Left lung (tissue), 10 donors: ENCODE measurements around the gene SPRED1. TPM values are rescaled to one million over a fixed set of nuclear protein-coding genes. Genes with fewer than 3 reads are reported as not detected.

ENCODE experiments used
- ATAC-seq: fragments of 200-7000 bp; cut with Tn5 transposase; one replicate; pipeline ENCODE4 v1.9.1; 2020; ENCODE audit warnings: moderate library complexity
- DNase-seq, 4 donors: peaks; one replicate each; pipeline ENCODE4 v3.0.0-alpha.2; 2013 to 2020
- H3K27ac ChIP-seq, 2 donors: fragments of 200-600 bp; sonication (generic) in 1 of 2; one replicate each; pipeline versions ENCODE4 v1.5.0 to v1.8.0; 2020 to 2021
- H3K27me3 ChIP-seq, 2 donors: fragments of 200-600 bp; sonication (generic) in 1 of 2; one replicate each; pipeline versions ENCODE4 v1.5.0 to v1.8.0; 2020 to 2021
- H3K36me3 ChIP-seq, 2 donors: fragments of 200-600 bp; sonication (generic) in 1 of 2; one replicate each; pipeline versions ENCODE4 v1.5.0 to v1.8.0; 2020 to 2021
- H3K4me1 ChIP-seq, 2 donors: fragments of 200-600 bp; one replicate each; pipeline ENCODE4 v1.8.0; 2021
- H3K4me3 ChIP-seq, 2 donors: fragments of 200-600 bp; sonication (generic) in 1 of 2; one replicate each; pipeline versions ENCODE4 v1.5.0 to v1.8.0; 2020 to 2021; ENCODE audit warnings: mild to moderate bottlenecking in 1 of 2
- H3K9me3 ChIP-seq, 2 donors: fragments of 200-600 bp; sonication (generic) in 1 of 2; one replicate each; pipeline versions ENCODE4 v1.5.0 to v1.8.0; 2020 to 2021
- intact Hi-C, 2 donors: fragments of 100-400 bp; cut with DNase I; formaldehyde crosslinking; loops; one replicate each; pipeline versions ENCODE4 v1.11.2 to v1.14.2; 2022
- polyA plus RNA-seq, 6 donors: library from polyadenylated mRNA; unstranded; fragments of 120-200 nt; gene quantifications; one replicate each; pipeline ENCODE4 v1.2.1, GENCODE V29; 2013; ENCODE audit not compliant: insufficient read length in 6 of 6
- total RNA-seq, 2 donors: library from RNA; stranded (reverse); fragmentation: NEBNext Ultra II Directional; extraction: Animal tissue kit (Norgen Biotek cat#: 25700); gene quantifications; one replicate each; pipeline ENCODE4 v1.2.1, GENCODE V29; 2021
- TF ChIP-seq, protein P1 (sequence below), 2 donors: fragments of 200-600 bp; sonication (generic) in 1 of 2; IDR thresholded peaks; one replicate each; pipeline versions ENCODE4 v1.5.0 to v1.8.0; 2021; ENCODE audit warnings: antibody characterized with exemption in 2 of 2
- donor health status: DM: no; HTN: yes; CAD: no.
- donor health status: DM: no; HTN: no; CAD: no.

Gene SPRED1
- total and polyA plus RNA-seq, 8 donors = 36.3 to 59.4 (median 44.6) TPM

DNA sequence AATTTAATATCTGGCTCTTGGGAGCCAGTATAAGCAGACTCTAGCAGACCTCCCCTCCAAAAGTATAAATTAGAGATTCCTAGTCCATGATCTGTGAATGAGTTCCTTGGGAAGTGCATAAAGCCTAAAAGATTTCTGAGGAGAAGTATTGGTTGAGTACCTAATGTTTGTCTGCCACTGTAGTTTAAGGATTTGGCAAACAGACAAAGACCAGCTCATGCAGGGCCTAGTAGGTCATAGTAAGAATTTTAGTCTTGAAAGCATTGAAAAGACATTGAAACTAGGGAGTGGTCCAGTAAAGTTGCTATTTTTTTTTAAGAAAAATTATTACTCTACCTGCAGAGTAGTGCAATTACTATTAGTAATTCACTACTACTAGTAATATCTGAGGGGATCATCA lies 67.5 kb downstream of the SPRED1 start:
- Histone ChIP-seq H3K9me3 (no peaks in the 10 kb centered on the region), H3K27ac (no peak overlapping the region), H3K27me3 (no peaks in the 10 kb centered on the region), H3K36me3 (peaks cover 0 to 13% of the 10 kb centered on the region in 2 donors), H3K4me1 (peaks cover 10 to 14% of the 10 kb centered on the region in 2 donors), H3K4me3 (no peak overlapping the region)
- TF ChIP-seq, protein P1, sequence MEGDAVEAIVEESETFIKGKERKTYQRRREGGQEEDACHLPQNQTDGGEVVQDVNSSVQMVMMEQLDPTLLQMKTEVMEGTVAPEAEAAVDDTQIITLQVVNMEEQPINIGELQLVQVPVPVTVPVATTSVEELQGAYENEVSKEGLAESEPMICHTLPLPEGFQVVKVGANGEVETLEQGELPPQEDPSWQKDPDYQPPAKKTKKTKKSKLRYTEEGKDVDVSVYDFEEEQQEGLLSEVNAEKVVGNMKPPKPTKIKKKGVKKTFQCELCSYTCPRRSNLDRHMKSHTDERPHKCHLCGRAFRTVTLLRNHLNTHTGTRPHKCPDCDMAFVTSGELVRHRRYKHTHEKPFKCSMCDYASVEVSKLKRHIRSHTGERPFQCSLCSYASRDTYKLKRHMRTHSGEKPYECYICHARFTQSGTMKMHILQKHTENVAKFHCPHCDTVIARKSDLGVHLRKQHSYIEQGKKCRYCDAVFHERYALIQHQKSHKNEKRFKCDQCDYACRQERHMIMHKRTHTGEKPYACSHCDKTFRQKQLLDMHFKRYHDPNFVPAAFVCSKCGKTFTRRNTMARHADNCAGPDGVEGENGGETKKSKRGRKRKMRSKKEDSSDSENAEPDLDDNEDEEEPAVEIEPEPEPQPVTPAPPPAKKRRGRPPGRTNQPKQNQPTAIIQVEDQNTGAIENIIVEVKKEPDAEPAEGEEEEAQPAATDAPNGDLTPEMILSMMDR (IDR thresholded peaks at IDR 0.05) = no peak
- ATAC-seq = peak; percentile 66
- intact Hi-C loops = no loop called here
- DNase-seq = no peak

DNA sequence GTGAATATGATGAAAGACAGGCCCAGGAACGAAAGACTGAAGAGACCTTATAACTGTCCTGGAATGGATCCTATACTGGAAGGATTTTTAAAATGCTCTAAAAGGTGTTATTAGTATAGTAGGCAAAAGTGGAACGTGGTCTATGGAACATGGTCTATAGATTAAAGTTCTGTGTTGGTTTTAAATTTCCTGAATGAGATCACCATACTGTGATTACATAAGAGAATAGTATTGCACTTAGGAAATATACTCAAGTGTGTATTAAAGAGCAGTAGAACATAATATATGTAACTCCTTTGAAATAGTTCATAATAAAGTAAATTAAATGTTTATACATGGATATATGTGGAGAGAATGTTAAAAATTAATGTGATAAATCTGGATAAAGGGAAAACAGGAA lies 68.2 kb downstream of the SPRED1 start:
- peak; percentile 44 for ATAC-seq
- Histone ChIP-seq H3K27me3 (no peaks in the 10 kb centered on the region), H3K4me1 (peaks cover 10 to 14% of the 10 kb centered on the region in 2 donors), H3K4me3 (no peak overlapping the region), H3K27ac (no peak overlapping the region), H3K36me3 (peaks cover 0 to 20% of the 10 kb centered on the region in 2 donors), H3K9me3 (no peaks in the 10 kb centered on the region)
- TF ChIP-seq, protein P1 (IDR thresholded peaks at IDR 0.05) = no peak
- intact Hi-C loops = no loop called here
- no peak for DNase-seq

DNA sequence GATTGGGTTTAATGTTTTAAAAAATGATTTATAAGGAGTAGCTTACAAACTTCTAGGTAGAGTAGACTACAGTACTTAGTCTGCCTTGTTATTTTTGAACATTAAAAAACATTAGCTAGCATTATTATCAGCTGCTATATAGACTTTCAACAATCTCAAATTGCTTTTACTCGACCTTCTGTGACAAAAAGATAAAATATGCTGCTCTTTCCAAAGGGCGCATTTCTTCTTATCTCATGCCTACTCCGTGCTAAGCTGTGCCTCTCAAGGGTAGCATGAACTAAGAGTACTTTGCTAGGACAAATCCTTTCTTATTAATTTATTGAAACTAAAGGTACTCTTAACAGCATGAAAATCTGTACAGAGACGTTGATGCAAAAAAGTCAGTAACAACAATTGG lies 71.3 kb downstream of the SPRED1 start:
- DNase-seq = no peak
- ATAC-seq = no peak
- intact Hi-C loops = no loop called here
- TF ChIP-seq, protein P1 (IDR thresholded peaks at IDR 0.05) = no peak
- no peak overlapping the region for H3K4me3 ChIP-seq
- no peaks in the 10 kb centered on the region for H3K9me3 ChIP-seq
- H3K36me3 ChIP-seq = peaks cover 0 to 41% of the 10 kb centered on the region in 2 donors
- H3K27ac ChIP-seq = no peak overlapping the region
- H3K27me3 ChIP-seq = no peaks in the 10 kb centered on the region
- peaks cover 10 to 14% of the 10 kb centered on the region in 2 donors for H3K4me1 ChIP-seq

DNA sequence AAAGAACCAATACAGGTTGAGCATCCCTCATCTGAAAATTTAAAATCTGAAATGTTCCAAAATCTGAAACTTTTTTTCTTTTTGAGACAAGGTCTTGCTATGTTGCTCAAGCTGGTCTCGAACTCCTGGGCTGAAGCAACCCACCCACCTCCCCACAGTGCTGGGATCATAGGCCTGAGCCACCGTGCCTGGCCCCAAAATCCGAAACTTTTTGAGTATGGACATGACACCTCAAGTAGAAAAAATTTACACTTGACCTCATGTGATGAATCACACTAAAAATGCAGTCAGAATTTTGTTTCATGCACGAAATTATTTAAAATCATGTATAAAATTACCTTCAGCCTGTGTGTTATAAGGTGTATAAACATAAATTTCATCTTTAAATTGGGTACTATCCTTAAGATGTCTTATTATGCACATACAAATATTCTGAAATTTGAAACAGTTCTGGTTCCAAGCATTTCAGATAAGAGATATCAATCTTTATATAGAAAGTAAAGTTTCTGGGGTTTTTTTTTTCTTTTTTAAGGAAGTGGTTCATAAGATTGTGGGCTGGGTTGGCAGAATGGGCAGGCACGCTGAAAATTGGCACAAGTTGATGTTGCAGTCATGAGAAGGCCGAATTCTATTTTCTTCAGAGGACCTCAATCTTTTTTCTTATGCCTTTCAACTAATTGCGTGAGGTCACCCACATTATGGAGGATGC lies 72.5 kb downstream of the SPRED1 start:
- ATAC-seq (no peak), DNase-seq (no peak)
- H3K27ac ChIP-seq = no peak overlapping the region
- intact Hi-C loops = no loop called here
- peaks cover 10 to 12% of the 10 kb centered on the region in 2 donors for H3K4me1 ChIP-seq
- peaks cover 0 to 41% of the 10 kb centered on the region in 2 donors for H3K36me3 ChIP-seq
- H3K27me3 ChIP-seq = no peaks in the 10 kb centered on the region
- H3K4me3 ChIP-seq = no peak overlapping the region
- H3K9me3 ChIP-seq = no peaks in the 10 kb centered on the region
- TF ChIP-seq, protein P1 (IDR thresholded peaks at IDR 0.05) = no peak

DNA sequence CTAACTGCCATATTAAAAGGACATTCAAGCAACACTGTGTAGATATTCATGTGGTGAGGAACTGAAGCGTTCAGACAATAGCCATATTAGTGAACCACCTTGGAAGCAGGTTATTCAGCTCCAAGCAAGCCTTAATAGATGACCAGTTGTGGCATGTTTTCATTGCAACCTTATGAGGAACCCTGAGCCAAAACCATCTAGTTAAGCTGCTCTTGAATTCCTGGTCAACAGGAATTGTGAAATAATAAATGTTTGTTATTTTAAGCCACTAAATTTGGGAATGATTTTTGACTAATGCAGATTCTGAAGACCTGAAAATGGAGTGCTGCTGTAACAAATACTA lies 73.0 kb downstream of the SPRED1 start:
- intact Hi-C loops = no loop called here

More for the DNA sequence above, 73.0 kb downstream of the SPRED1 start:
- Histone ChIP-seq H3K27ac (no peak overlapping the region), H3K4me3 (no peak overlapping the region), H3K4me1 (peaks cover 5 to 7% of the 10 kb centered on the region in 2 donors), H3K36me3 (peaks cover 0 to 41% of the 10 kb centered on the region in 2 donors), H3K27me3 (no peaks in the 10 kb centered on the region), H3K9me3 (no peaks in the 10 kb centered on the region)
- ATAC-seq = no peak
- TF ChIP-seq, protein P1 (IDR thresholded peaks at IDR 0.05) = no peak
- DNase-seq = no peak
